HG02763 (cell line): Measurements from ENCODE around the gene COL27A1.
"Not testable (repeated sequence)": the region's sequence is repeated elsewhere in the genome, so short reads cannot be mapped to it uniquely, and the experiment has no call there.

Source experiments
- ATAC-seq: cut with Tn5 transposase; IDR thresholded peaks from one replicate; pipeline ENCODE4 v1.9.1; 2021; ENCODE audit warnings: mild to moderate bottlenecking, moderate library complexity; ENCODE audit not compliant: unreplicated experiment

The COL27A1 gene

DNA sequence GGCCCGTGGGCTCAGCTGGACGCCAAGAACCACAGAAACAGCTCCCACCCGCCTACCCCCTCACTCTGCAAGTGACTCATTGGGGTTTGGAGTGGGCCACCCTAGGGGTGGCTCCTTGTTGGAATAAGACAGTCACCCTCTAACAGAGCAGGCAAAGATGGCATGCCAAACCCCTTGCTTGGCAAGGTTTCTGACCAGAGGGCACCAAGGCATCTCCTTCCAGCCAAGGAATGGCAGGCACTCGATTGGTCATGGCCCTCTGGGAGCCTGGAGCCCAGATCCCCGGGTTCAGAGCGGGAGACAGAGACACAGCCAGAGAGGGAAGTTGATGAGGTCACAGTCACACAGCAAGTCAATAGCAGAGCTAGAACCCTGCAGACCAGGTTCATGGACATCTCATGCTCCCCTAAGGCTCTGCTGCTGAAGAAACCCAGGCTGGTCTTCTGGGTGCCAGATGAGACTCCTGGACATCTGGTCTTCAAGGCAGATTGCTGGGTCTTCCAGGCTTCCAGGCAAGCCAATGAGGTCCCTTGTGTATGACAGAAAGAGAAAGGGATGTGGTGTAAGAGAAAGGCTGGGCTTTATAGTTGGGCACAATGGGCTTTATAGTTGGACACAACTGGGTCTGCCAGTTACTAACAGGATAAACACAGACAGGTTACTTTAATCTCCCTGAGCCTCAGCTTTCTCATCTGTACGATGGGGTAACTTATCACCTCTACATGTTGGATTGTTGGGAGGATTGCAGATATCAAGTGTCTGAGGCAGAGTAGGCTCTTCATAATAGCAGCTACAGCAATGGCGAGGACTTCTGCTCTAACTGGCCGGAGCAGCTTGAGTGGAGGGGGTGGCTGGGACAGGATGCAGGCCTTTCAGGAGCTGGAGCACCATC is 33.0 kb upstream of the COL27A1 start:
- ATAC-seq: no peak

DNA sequence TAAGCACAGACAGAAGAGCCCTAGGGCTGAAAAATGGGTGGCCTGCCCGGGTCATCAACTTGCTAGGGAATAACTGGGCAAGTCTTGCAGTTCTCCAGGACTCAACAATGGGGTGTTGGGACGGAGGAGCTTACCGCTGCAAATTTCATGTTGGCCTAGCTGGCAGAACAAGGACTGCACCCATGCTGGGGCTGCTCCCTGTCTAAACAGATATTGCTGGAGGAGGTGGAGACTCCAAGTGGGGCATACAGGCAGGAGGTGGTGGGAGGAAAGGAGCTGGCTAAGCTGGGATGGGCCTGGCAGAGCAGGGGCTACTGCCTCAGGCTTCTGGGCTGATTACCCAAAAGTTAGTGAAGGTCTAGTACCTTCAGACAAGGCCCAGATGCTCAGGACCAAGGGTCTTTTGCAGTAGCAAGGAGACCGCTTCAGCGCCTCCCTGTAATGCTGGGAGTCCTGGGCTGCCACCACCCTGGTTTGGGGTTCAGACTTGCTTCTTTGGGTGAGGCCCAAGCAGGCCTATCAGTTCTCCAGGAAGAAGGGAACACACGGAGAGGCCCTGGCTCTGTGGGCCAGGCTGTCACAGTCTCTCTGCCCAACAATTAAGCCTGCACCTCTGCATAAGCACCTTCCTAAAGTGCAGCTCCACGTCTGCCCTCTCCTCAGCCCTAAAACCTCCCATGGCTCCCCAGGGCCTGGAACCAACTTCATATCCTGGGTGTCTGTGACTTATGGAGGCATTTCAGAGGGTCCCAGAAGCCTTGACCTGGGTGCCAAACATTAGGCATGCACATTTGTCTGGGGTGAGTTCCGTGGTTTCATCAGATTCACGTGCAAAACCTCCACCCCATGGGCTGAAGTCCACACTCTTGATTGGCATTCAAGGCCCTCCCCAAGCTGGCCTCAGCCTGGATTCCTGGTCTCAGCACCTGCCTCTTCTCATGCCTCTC is 32.0 kb upstream of the COL27A1 start:
- no peak for ATAC-seq

DNA sequence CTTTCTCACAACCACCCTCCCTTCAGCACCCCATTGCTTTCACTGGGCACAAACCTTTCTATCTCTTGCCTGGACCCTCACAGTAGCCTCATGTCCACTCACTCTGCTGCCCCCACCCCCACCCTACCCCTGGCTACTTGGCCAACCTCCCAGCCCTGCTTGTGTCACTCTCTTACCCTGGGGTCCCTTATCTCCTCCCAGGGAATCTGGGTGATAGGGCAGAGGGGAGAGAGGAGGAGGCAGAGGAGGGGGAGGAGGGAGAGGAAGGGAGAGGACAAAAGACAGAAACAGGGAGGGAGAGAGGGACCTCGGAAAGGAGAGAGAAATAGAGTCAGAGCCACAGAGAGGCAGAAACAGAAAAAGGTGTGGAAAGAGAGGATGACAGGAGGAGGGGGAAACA is 31.2 kb upstream of the COL27A1 start:
- ATAC-seq: no peak

GRCh38 chr9:114124666-114125475 is 30.5 kb upstream of the COL27A1 start:
- no peak for ATAC-seq

- ATAC-seq: no peak
These were observed 29.8 kb upstream of the COL27A1 start for GRCh38 chr9:114125476-114126013.

- no peak for ATAC-seq
These were observed 28.9 kb upstream of the COL27A1 start for GRCh38 chr9:114126247-114127060.

- ATAC-seq: not testable (repeated sequence)
These were observed 26.6 kb upstream of the COL27A1 start for GRCh38 chr9:114128759-114129158.

- ATAC-seq: no peak
These were observed 25.2 kb upstream of the COL27A1 start for GRCh38 chr9:114130141-114130540.

DNA sequence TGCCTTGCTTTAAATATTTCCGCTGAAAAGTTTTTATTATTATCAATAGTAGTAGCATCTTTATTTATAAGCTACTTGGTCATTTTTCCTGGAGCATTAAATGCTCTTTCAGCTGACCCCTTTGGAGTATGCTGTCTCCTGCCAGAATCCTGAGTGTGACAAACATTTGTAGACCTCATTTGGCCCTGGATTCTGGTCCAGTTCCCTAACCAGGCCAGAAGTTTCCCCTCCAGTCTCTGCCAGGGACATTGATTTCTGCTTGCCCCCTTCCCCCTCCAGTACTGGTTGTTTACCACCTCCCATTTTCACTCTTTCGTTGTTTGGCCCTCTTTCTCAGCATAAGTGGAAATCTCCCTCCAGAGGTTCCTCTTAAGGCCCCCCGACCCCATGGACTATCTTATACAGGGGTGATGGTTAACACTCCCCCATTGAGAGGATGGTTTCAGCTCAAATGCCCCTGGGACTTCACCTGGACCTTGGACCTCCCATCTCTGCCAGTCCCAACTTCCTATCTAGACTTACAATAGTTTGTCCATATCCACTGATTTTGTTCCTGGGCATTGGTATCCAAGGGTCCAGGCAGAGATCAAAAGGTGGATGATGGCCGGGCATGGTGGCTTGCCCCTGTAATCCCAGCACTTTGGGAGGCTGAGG is 24.6 kb upstream of the COL27A1 start:
- no peak for ATAC-seq

GRCh38 chr9:114131808-114132549 is 23.4 kb upstream of the COL27A1 start:
- no peak for ATAC-seq

- ATAC-seq: no peak
These were observed 22.8 kb upstream of the COL27A1 start for GRCh38 chr9:114132550-114132918.

- ATAC-seq: no peak
These were observed 20.4 kb upstream of the COL27A1 start for GRCh38 chr9:114134827-114135396.

GRCh38 chr9:114137831-114138230 is 17.5 kb upstream of the COL27A1 start:
- no peak for ATAC-seq

DNA sequence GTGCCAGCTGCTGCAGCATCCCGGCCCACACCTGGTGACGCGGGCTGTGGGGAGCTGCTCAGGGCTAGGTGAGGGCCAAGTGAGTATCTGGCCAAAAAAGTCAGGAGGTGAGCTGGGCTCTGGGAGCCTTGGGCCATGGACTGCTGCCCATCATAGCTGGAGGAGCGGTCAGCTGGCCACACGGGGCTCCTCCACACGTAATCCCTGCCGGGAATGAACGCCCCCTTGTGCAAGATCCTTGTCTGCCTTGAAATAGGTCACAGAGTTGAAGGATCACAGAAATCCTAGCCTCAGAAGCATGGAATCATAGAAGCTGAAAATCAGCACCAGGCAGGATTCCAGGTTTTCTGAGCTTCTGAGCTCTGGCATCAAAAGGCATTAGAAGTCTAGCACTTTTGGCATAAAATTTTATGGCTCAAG is 16.8 kb upstream of the COL27A1 start:
- ATAC-seq: no peak

DNA sequence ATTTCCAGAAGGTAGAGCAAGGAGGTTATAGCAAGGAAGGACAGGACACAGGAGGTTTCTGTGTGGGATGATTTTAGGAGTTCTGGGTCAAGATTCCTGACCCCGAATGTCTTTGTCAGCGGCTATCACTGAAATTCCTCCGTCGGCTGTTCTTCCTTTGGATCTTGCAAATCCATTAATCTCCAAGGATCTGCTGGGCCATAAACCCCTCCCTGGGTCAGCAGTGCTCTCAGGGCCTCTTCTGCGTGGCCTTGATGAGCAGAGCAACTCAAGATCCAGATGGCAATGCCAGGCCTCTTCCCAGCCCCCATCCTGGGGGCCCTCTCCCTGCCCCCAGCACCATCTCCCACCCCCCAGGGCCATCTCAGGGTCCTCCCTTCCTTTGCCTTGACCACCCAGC is 16.3 kb upstream of the COL27A1 start:
- ATAC-seq: no peak

- no peak for ATAC-seq
These were observed 14.9 kb upstream of the COL27A1 start for GRCh38 chr9:114140401-114140800.

GRCh38 chr9:114140850-114141249 is 14.5 kb upstream of the COL27A1 start:
- ATAC-seq: no peak
